NB4 (cell line): Measurements from ENCODE around the gene FAM169A.
"Not testable (repeated sequence)": the region's sequence is repeated elsewhere in the genome, so short reads cannot be mapped to it uniquely, and the experiment has no call there.

Experiments
- DNase-seq: peaks from one replicate; pipeline ENCODE4 v3.0.0; 2010; ENCODE audit warnings: low read depth
- H3K4me3 ChIP-seq: one replicate; pipeline ENCODE4 v1.5.1; 2011; ENCODE audit warnings: mild to moderate bottlenecking, low read depth, low read length, moderate library complexity
- MYC ChIP-seq: IDR thresholded peaks from 2 replicates; pipeline ENCODE4 v1.6.1; 2011; ENCODE audit warnings: low read depth, low read length
- POLR2A ChIP-seq: IDR thresholded peaks from 2 replicates; pipeline ENCODE4 v1.6.1; 2011; ENCODE audit warnings: mild to moderate bottlenecking; ENCODE audit not compliant: insufficient read length; ENCODE audit errors: extremely low read depth
- TF ChIP-seq, protein P1 (sequence below): IDR thresholded peaks from 2 replicates; pipeline ENCODE4 v1.6.1; 2011; ENCODE audit warnings: low read depth, low read length
- TF ChIP-seq, protein P2 (sequence below): IDR thresholded peaks from one replicate; pipeline ENCODE4 v1.5.1; 2012; ENCODE audit warnings: low read depth, low read length

Gene FAM169A

DNA sequence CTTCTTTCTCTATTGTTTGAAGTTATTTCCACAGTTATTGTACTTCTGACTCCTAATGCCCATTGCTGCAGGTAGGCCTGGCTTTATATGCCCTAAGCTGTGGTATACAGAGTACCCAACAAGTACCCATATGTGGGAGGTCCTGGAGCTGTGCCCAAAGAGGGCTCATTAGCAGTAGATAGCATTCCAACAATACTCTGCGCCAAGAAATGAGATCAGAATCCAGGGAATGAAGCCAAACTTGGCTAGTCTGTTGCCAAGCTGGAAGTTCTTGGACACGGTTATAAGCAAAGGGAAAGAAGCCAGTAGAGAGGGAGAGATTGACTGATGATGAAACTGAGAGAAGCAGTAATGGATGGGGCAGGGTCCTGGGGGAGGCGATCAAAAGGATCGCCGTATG is 29.7 kb upstream of the FAM169A start:
- no peak for DNase-seq
- H3K4me3 ChIP-seq, result no peak overlapping the region
- TF ChIP-seq POLR2A (no peak), MYC (no peak)
- TF ChIP-seq, protein P1, sequence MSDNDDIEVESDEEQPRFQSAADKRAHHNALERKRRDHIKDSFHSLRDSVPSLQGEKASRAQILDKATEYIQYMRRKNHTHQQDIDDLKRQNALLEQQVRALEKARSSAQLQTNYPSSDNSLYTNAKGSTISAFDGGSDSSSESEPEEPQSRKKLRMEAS, result no peak
- TF ChIP-seq, protein P2, sequence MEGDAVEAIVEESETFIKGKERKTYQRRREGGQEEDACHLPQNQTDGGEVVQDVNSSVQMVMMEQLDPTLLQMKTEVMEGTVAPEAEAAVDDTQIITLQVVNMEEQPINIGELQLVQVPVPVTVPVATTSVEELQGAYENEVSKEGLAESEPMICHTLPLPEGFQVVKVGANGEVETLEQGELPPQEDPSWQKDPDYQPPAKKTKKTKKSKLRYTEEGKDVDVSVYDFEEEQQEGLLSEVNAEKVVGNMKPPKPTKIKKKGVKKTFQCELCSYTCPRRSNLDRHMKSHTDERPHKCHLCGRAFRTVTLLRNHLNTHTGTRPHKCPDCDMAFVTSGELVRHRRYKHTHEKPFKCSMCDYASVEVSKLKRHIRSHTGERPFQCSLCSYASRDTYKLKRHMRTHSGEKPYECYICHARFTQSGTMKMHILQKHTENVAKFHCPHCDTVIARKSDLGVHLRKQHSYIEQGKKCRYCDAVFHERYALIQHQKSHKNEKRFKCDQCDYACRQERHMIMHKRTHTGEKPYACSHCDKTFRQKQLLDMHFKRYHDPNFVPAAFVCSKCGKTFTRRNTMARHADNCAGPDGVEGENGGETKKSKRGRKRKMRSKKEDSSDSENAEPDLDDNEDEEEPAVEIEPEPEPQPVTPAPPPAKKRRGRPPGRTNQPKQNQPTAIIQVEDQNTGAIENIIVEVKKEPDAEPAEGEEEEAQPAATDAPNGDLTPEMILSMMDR, result no peak

DNA sequence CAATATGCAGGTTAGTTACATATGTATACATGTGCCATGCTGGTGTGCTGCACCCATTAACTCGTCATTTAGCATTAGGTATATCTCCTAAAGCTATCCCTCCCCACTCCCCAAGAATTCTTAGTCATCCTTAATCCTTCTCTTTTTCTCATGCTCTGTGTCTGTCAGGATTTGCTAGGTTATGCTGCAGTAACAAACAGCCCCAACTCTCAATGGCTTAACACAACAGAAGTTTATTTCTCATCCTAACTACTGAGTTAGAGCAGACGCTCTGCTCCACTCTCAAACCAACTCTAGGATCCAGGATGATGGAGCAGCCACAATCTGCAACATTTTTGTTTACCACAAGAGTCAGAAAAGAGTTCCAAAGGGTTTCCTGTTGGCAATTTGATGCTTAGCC is 28.2 kb upstream of the FAM169A start:
- TF ChIP-seq MYC (no peak), POLR2A (no peak)
- H3K4me3 ChIP-seq, result no peak overlapping the region
- DNase-seq, result no peak

DNA sequence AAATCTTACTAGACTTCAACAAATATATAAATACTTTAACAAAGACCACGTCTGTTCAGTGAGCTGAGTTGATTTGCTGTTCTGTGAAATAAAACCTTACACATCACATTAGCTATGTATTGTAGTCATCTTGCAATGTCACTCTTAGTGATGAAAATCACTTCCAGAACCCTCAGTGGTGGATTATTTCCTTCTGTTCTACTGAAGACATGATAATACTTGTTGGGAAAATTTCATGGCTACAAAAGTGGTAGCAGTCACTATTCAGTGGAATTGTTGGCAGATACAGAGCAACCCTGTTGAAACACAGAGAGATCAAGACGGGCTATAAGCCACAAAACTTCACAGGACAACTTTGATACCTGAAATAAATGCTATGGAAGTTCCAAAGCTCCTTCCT is 26.7 kb upstream of the FAM169A start:
- H3K4me3 ChIP-seq, result no peak overlapping the region
- DNase-seq, result no peak
- TF ChIP-seq POLR2A (no peak), MYC (no peak)
- TF ChIP-seq, protein P2, result no peak
- TF ChIP-seq, protein P1, result no peak

DNA sequence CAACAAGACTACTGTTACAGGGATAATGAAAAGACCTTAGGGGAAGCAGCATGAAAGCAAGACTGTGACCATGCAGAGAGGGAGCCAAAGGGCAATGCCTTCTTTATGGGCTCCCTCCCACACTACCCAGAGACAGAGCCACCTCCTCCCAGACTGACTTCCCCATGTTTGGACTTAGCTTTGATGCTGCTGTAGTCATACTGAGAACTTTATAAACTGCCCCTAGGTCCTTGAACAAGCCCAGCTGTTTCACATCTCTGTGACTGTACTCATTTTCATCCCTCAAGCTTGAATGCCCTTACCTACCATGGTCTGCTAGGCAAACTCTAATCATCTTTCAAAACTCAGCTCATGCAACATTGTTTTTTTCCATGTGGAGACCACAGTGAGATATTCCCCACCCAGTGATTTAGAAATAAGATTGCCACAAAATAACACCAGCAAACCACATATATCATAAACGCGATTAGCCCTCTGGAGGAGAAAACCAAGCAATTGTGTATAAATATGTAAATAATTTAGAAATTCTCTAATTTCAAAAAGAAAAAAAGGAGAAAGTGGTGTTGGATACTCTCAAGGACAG is 23.4 kb upstream of the FAM169A start:
- DNase-seq, result no peak
- TF ChIP-seq POLR2A (no peak), MYC (no peak)
- TF ChIP-seq, protein P1, result no peak
- TF ChIP-seq, protein P2, result no peak
- no peak overlapping the region for H3K4me3 ChIP-seq

DNA sequence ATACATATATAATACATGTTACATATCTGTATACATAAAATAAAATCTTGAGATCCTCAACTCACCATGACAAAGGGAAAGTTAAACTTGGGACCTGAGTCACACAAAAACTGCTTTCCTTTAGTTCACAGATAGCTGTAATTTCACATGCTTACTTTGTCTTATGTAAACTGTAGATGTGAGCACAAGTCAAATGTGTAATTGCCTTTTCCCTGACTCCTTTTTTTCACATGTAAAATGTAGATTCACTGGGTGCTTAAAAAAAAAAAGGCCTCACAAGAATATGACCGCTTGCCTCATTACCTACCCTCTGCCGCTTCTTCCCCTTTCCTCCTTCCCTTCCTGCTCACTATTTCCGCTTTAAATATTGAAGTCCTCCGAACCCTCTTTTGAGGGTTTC is 21.9 kb upstream of the FAM169A start:
- H3K4me3 ChIP-seq, result no peak overlapping the region
- no peak for TF ChIP-seq MYC
- TF ChIP-seq, protein P1, result no peak
- no peak for TF ChIP-seq POLR2A
- TF ChIP-seq, protein P2, result no peak
- DNase-seq, result no peak

DNA sequence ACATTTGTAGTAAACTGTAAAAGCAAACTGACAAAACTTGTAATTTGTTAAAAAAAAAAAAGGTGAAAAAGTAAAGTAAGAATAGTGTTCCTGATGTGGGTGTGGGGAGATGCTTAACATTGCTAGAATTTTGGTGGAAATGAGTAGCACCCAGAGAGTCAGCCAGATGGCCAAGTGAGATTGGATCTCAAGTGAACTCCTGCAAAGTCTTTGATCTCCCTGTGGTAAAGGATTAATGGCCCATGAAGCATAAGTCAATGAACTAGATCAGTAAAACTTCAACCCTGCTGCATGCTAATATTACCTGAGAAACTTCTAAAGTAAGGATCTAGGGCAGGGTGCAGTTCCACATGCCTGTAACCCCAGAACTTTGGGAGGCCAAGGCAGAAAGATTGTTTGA is 19.0 kb upstream of the FAM169A start:
- H3K4me3 ChIP-seq, result no peak overlapping the region
- TF ChIP-seq MYC (no peak), POLR2A (no peak)
- TF ChIP-seq, protein P2, result no peak
- TF ChIP-seq, protein P1, result no peak
- no peak for DNase-seq

DNA sequence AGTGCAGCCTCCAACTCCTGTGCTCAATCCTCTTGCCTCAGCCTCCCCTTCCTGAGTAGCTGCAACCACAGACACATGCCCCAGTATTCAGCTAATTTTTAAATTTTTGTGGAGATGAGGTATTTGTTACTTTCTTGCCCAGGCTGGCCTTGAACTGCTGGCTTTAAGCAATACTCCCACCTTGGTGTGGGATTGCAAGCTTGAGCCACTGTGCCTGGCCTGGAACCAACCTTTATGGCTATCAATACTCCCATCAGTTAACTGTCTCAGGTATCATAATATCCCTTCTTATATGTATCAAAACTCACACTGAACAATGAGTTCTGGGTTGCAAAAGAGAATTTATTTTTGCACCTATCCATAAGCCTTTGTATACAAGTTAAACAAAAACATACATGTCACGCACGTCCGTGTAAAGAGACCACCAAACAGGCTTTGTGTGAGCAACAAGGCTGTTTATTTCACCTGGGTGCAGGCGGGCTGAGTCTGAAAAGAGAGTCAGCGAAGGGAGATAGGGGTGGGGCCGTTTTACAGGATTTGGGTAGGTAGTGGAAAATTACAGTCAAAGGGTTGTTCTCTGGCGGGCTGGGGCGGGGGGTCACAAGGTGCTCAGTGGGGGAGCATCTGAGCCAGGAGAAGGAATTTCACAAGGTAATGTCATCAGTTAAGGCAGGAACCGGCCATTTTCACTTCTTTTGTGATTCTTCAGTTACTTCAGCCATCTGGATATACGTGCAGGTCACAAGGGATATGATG is 16.4 kb upstream of the FAM169A start:
- not testable (repeated sequence) for H3K4me3 ChIP-seq, DNase-seq
